Endothelial cell of umbilical vein (primary cell): ENCODE measurements around the gene SVEP1. TPM values are rescaled to one million over a fixed set of nuclear protein-coding genes. Genes with fewer than 3 reads are reported as not detected.

ENCODE experiments used
- BruUV-seq: library from RNA; stranded (reverse); fragments of 400-500 nt; replicated peaks from 2 replicates; lab custom pipeline; 2021; lab: Mats Ljungman, UMichigan
- CTCF ChIA-PET: fragments of 300-600, 350-600 bp; sonication (Branson Sonifier 250); formaldehyde crosslinking; loops from one replicate; lab custom pipeline; 2021; ENCODE audit warnings: antibody characterized with exemption, inconsistent platforms; lab: Charles Lee
- POLR2A ChIA-PET: fragments of 300-600, 350-600 bp; sonication (Branson Sonifier 250); formaldehyde crosslinking; loops from one replicate; lab custom pipeline; 2021; ENCODE audit warnings: antibody characterized with exemption, inconsistent platforms; lab: Charles Lee
- DNase-seq: peaks from one replicate; pipeline ENCODE4 v3.0.0-alpha.2; 2011; ENCODE audit warnings: low read depth, low spot score
- FAIRE-seq: peaks from 2 replicates; lab custom pipeline; 2011; peaks lifted over from hg19 to GRCh38; lab: Jason Lieb, UNC
- H2AFZ ChIP-seq: 2 replicates; pipeline ENCODE4 v1.6.0; 2012; ENCODE audit warnings: low read depth, low read length, control low read depth, inconsistent platforms
- H3K27ac ChIP-seq: 2 replicates; pipeline ENCODE4 v1.5.1; 2011; ENCODE audit warnings: low read depth, mild to moderate bottlenecking, control low read depth, low read length, moderate library complexity; ENCODE audit not compliant: insufficient read depth
- H3K27me3 ChIP-seq, 2 experiments: 2 replicates each; pipeline versions ENCODE4 v1.6.0 to v1.6.1; 2011; ENCODE audit warnings: low read length in 2 of 2, mixed read lengths in 1 of 2; ENCODE audit not compliant: control insufficient read depth in 2 of 2, insufficient read depth in 2 of 2
- H3K36me3 ChIP-seq, 2 experiments: 2 replicates in 1 of 2; 3 replicates in 1 of 2; pipeline ENCODE4 v1.5.1; 2011; ENCODE audit warnings: low read length in 2 of 2, mild to moderate bottlenecking in 1 of 2, moderate library complexity in 1 of 2; ENCODE audit not compliant: control insufficient read depth in 2 of 2, insufficient read depth in 2 of 2; ENCODE audit errors: extremely low read depth in 1 of 2
- H3K4me1 ChIP-seq: 3 replicates; pipeline ENCODE4 v1.5.1; 2011; ENCODE audit warnings: mild to moderate bottlenecking, low read length; ENCODE audit not compliant: control insufficient read depth, insufficient read depth; ENCODE audit errors: extremely low read depth
- H3K4me2 ChIP-seq: 2 replicates; pipeline ENCODE4 v1.6.1; 2011; ENCODE audit warnings: low read length, control low read depth, mixed read lengths; ENCODE audit not compliant: insufficient read depth
- H3K4me3 ChIP-seq, 3 experiments: fragments of 200-600 bp in 1 of 3; sonication (generic), shearing (Covaris generic) in 1 of 3; replicated peaks in 1 of 3; 2 replicates each; pipeline ENCODE4 v1.5.1; 2011 to 2016; ENCODE audit warnings: control low read depth in 3 of 3, low read length in 3 of 3, mild to moderate bottlenecking in 2 of 3, inconsistent platforms in 1 of 3, low read depth in 1 of 3, moderate library complexity in 1 of 3; ENCODE audit not compliant: insufficient read depth in 1 of 3
- H3K79me2 ChIP-seq: 2 replicates; pipeline ENCODE4 v1.6.0; 2012; ENCODE audit warnings: low read length, inconsistent platforms; ENCODE audit not compliant: control insufficient read depth, insufficient read depth
- H3K9ac ChIP-seq: replicated peaks from 2 replicates; pipeline ENCODE3; 2011; ENCODE audit warnings: low read length, control low read depth; ENCODE audit not compliant: insufficient read depth; ENCODE audit errors: extremely low read depth
- H3K9me1 ChIP-seq: replicated peaks from 3 replicates; pipeline ENCODE4 v1.6.0; 2011; ENCODE audit warnings: mild to moderate bottlenecking, low read length; ENCODE audit not compliant: control insufficient read depth, insufficient read depth; ENCODE audit errors: extremely low read depth
- H3K9me3 ChIP-seq: replicated peaks from 2 replicates; pipeline ENCODE4 v1.5.1; 2012; ENCODE audit warnings: low read length, inconsistent platforms; ENCODE audit not compliant: control insufficient read depth, insufficient read depth
- H4K20me1 ChIP-seq: replicated peaks from 2 replicates; pipeline ENCODE3; 2011; ENCODE audit warnings: mild to moderate bottlenecking, low read length; ENCODE audit not compliant: control insufficient read depth, insufficient read depth; ENCODE audit errors: extremely low read depth
- EZH2 ChIP-seq: IDR thresholded peaks from 2 replicates; pipeline ENCODE4 v1.6.1; 2012; ENCODE audit warnings: borderline replicate concordance, low read depth, mild to moderate bottlenecking, moderate library complexity, low read length, inconsistent platforms; ENCODE audit not compliant: severe bottlenecking
- GATA2 ChIP-seq: IDR thresholded peaks from 2 replicates; pipeline ENCODE4 v1.7.0; 2011; ENCODE audit warnings: low read depth, mild to moderate bottlenecking, moderate library complexity, mixed read lengths, low read length; ENCODE audit not compliant: insufficient read length, insufficient read depth
- JUN ChIP-seq: IDR thresholded peaks from 2 replicates; pipeline ENCODE4 v1.6.1; 2011; ENCODE audit warnings: borderline replicate concordance, low read depth; ENCODE audit not compliant: insufficient read length, insufficient read depth
- MYC ChIP-seq: IDR thresholded peaks from one replicate; pipeline ENCODE4 v1.6.1; 2011; ENCODE audit warnings: mild to moderate bottlenecking, low read depth, low read length
- POLR2A ChIP-seq: IDR thresholded peaks from 2 replicates; pipeline ENCODE4 v1.6.1; 2012; ENCODE audit warnings: low read depth, mild to moderate bottlenecking, control low read depth, low read length
- POLR2AphosphoS5 ChIP-seq: IDR thresholded peaks from 2 replicates; pipeline ENCODE4 v1.6.1; 2012; ENCODE audit warnings: low read depth, mild to moderate bottlenecking, control low read depth, low read length, moderate library complexity; ENCODE audit not compliant: insufficient read depth
- dilution Hi-C: fragments of 300-500 bp; cut with MboI; formaldehyde crosslinking; loops from one replicate; pipeline ENCODE4 v1.15.0; 2019; ENCODE audit warnings: low sequenced_read_pairs; ENCODE audit not compliant: extremely low pct_ligation_motif_present
- intact Hi-C: fragments of 100-400 bp; cut with micrococcal nuclease; formaldehyde crosslinking; loops from one replicate; pipeline ENCODE4 v1.10.0; 2022
- polyA plus RNA-seq, 4 experiments: library from polyadenylated mRNA; depleted of rRNA in 3 of 4; stranded (reverse) in 3 of 4; unstranded in 1 of 4; fragments of >200 nt; gene quantifications; 2 replicates each; pipeline versions ENCODE4 v1.2.1 to v1.2.3, GENCODE V29; 2011 to 2012; ENCODE audit warnings: missing spikeins in 1 of 4
- total RNA-seq: library from RNA; stranded (reverse); gene quantifications from 2 replicates; pipeline ENCODE4 v1.2.3, GENCODE V29; 2021
- TF ChIP-seq, protein P1 (sequence below): IDR thresholded peaks from 2 replicates; pipeline ENCODE4 v1.6.1; 2011; ENCODE audit not compliant: insufficient read depth, insufficient read length
- TF ChIP-seq, protein P2 (sequence below), 2 donors: IDR thresholded peaks; 1 replicate in 1 of 2; 2 replicates in 1 of 2; pipeline ENCODE4 v1.5.1; 2011; ENCODE audit warnings: low read length in 2 of 2, mild to moderate bottlenecking in 2 of 2, moderate library complexity in 2 of 2, control low read depth in 1 of 2, inconsistent platforms in 1 of 2, low read depth in 1 of 2; ENCODE audit not compliant: insufficient read depth in 1 of 2; ENCODE audit errors: extremely low read depth in 1 of 2

Gene SVEP1
- total and polyA plus RNA-seq, 2 donors (not counting 3 experiments of a cell fraction or from before 2014, with no cell fraction given) = 0.04 to 0.29 TPM

DNA sequence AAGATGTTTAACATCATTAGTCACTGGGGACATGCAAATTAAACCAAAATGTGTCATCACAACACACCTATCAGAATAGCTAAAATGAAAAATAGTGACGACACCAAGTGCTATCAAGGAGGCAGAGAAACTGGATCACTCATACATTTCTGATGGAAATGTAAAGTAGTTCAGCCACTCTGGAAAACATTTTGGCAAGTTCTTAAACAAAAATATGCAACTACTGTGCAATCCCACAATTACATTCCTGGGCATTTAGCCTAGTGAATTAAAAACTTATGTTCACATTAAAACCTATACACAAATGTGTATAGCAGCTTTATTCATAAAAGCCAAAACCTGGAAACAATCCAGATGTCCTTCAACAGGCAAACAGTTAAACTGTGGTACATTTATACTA lies 53.1 kb downstream of the SVEP1 start:
- DNase-seq (no peak), FAIRE-seq (no peak)
- no peak overlapping the region for H3K4me2 ChIP-seq
- no TSS peak for BruUV-seq
- H3K9ac ChIP-seq = no peak overlapping the region
- CTCF ChIA-PET = no interaction called here
- dilution Hi-C loops (no loop called here), intact Hi-C loops (no loop called here)
- no peaks in the 10 kb centered on the region for H3K9me1 ChIP-seq
- no peaks in the 10 kb centered on the region for H4K20me1 ChIP-seq
- H3K4me3 ChIP-seq = no peak overlapping the region
- H3K27me3 ChIP-seq = no peaks in the 10 kb centered on the region
- H2AFZ ChIP-seq = no peak overlapping the region
- no peaks in the 10 kb centered on the region for H3K36me3 ChIP-seq
- POLR2A ChIA-PET = no interaction called here
- TF ChIP-seq, protein P1, sequence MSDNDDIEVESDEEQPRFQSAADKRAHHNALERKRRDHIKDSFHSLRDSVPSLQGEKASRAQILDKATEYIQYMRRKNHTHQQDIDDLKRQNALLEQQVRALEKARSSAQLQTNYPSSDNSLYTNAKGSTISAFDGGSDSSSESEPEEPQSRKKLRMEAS = no peak
- no peak for TF ChIP-seq MYC
- TF ChIP-seq POLR2A = no peak
- TF ChIP-seq EZH2 = no peak
- TF ChIP-seq, protein P2, sequence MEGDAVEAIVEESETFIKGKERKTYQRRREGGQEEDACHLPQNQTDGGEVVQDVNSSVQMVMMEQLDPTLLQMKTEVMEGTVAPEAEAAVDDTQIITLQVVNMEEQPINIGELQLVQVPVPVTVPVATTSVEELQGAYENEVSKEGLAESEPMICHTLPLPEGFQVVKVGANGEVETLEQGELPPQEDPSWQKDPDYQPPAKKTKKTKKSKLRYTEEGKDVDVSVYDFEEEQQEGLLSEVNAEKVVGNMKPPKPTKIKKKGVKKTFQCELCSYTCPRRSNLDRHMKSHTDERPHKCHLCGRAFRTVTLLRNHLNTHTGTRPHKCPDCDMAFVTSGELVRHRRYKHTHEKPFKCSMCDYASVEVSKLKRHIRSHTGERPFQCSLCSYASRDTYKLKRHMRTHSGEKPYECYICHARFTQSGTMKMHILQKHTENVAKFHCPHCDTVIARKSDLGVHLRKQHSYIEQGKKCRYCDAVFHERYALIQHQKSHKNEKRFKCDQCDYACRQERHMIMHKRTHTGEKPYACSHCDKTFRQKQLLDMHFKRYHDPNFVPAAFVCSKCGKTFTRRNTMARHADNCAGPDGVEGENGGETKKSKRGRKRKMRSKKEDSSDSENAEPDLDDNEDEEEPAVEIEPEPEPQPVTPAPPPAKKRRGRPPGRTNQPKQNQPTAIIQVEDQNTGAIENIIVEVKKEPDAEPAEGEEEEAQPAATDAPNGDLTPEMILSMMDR (IDR thresholded peaks at IDR 0.05; ENCODE audit: extremely low read depth in 1 of 2, insufficient read depth in 1 of 2, low read depth in 1 of 2, low read length in 2 of 2) = no peak
- no peak for TF ChIP-seq GATA2
- no peak for TF ChIP-seq POLR2AphosphoS5
- TF ChIP-seq JUN = no peak
- no peak overlapping the region for H3K27ac ChIP-seq
- H3K4me1 ChIP-seq = no peaks in the 10 kb centered on the region
- no peaks in the 10 kb centered on the region for H3K79me2 ChIP-seq
- no peaks in the 10 kb centered on the region for H3K9me3 ChIP-seq
